MM.1S (cell line): Measurements from ENCODE around the gene STRN3.

ENCODE experiments used
- EZH2phosphoT487 ChIP-seq: fragments of 300-600 bp; sonication (generic); IDR thresholded peaks from 2 replicates; pipeline ENCODE4 v1.6.1; 2018; ENCODE audit warnings: antibody characterized with exemption, low read length
- TF ChIP-seq, protein P1 (sequence below): fragments of 300-600 bp; sonication (generic); IDR thresholded peaks from 2 replicates; pipeline ENCODE4 v1.5.1; 2016; ENCODE audit warnings: antibody characterized with exemption, low read length, mixed read lengths

DNA sequence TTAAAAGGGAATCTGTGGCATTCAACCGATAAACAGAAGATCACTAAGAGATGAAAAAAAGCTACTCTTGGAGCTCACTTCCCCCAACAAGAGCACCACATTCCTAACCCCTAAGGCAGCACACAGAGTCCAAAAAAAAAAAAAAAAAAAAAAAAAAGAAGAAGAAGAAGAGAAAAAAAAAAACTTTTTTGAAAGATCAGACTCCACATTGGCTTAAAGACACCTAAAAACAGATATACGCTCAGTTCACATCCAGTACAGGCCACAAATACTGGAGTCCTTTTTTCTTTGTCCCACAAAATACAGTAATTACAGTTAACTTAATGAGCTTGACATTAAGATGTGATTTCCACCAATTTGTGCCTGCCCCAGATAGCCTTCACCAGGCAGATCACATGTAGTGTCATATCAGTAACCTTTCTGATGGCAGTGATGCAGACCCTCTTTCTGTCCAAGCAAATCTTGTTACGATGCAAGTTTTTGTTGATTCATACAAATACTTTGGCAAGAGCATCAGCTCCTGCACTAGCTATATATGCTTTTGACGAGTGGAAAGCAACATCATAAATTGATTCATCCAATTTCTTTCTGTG lies 131.2 kb downstream of the STRN3 start:
- TF ChIP-seq, protein P1, sequence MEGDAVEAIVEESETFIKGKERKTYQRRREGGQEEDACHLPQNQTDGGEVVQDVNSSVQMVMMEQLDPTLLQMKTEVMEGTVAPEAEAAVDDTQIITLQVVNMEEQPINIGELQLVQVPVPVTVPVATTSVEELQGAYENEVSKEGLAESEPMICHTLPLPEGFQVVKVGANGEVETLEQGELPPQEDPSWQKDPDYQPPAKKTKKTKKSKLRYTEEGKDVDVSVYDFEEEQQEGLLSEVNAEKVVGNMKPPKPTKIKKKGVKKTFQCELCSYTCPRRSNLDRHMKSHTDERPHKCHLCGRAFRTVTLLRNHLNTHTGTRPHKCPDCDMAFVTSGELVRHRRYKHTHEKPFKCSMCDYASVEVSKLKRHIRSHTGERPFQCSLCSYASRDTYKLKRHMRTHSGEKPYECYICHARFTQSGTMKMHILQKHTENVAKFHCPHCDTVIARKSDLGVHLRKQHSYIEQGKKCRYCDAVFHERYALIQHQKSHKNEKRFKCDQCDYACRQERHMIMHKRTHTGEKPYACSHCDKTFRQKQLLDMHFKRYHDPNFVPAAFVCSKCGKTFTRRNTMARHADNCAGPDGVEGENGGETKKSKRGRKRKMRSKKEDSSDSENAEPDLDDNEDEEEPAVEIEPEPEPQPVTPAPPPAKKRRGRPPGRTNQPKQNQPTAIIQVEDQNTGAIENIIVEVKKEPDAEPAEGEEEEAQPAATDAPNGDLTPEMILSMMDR = no peak
- TF ChIP-seq EZH2phosphoT487 = no peak
